GM12891 (cell line): ENCODE results near the gene TJAP1.

Source experiments
- PAX5 ChIP-seq: IDR thresholded peaks from 2 replicates; pipeline ENCODE4 v1.6.1; 2011; ENCODE audit warnings: low read length, moderate library complexity, mild to moderate bottlenecking; ENCODE audit not compliant: insufficient read depth, severe bottlenecking
- POLR2A ChIP-seq: IDR thresholded peaks from 2 replicates; pipeline ENCODE4 v1.6.1; 2011; ENCODE audit warnings: low read depth, low read length, control low read depth
- POLR2AphosphoS5 ChIP-seq: IDR thresholded peaks from 2 replicates; pipeline ENCODE4 v1.6.1; 2011; ENCODE audit warnings: low read depth, low read length, control low read depth
- POU2F2 ChIP-seq: IDR thresholded peaks from 2 replicates; pipeline ENCODE4 v1.6.1; 2011; ENCODE audit warnings: low read depth, mild to moderate bottlenecking, control low read depth, low read length, moderate library complexity
- SPI1 ChIP-seq: IDR thresholded peaks from 2 replicates; pipeline ENCODE4 v1.6.1; 2011; ENCODE audit warnings: low read depth, low read length, control low read depth
- TAF1 ChIP-seq: IDR thresholded peaks from 2 replicates; pipeline ENCODE4 v1.6.1; 2011; ENCODE audit warnings: low read depth, low read length, control low read depth

- TF ChIP-seq POLR2A (no peak), POU2F2 (no peak), POLR2AphosphoS5 (no peak), SPI1 (no peak), TAF1 (no peak), PAX5 (no peak)
Observed at GRCh38 chr6:43516367-43516696, 39.0 kb downstream of the TJAP1 start.
